Cerebellar nuclear complex (tissue), 1 donor: ENCODE data around the gene SLC25A13.

Experiments
- DNase-seq, 2 experiments: peaks; one replicate each; lab custom pipeline; 2025; lab: John Stamatoyannopoulos, UW

SLC25A13 gene

DNA sequence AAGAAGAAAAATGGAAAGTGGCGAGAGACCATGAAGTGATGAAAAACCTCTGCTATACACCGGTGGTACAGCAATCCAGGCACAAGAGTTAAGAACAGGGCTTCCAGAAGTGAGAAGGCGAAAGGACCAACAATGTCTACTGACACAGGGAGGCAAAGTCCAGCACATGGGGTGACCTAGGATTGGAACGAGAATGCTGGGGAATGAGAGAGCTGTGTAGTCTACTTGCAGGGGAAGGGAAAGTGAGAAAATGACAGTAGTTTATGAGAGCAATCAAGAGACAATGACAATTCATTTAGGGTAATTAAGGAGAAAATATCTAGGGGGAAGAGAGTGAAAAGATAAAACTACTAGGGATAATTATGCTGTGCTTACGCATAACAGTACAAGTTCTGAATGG lies 169.2 kb downstream of the SLC25A13 start:
- DNase-seq: no peak

DNA sequence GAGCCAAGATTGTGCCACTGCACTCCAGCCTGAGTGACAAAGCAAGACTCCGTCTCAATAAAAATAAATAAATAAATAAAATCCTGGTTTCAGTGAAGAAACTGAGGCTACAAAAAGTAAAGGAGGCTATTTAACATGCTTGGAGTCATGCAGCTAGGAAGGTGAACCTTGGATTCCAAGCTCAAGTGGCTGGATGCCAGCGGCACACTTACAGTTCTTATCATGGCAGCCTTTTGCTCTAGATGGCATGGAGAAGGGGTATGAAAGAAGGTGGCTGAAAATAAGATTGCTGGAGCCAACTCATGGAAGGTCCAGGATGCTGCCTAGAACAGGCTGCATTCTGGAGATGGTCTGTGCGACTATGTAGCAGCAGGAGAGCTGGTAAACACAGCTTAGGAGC lies 170.0 kb downstream of the SLC25A13 start:
- no peak for DNase-seq

DNA sequence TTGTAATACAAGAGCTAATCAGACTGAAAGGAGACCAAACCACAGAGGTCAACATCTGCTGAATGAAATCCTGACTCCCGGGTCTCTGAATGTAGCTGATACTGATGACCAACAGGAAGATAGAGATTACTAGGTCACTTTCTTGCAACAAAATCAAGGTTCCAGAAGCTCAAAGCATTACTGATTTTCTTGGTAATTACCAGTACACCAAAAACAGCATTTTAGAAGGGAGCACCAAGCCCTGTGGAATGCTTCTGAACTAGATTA lies 177.7 kb downstream of the SLC25A13 start:
- no peak for DNase-seq

DNA sequence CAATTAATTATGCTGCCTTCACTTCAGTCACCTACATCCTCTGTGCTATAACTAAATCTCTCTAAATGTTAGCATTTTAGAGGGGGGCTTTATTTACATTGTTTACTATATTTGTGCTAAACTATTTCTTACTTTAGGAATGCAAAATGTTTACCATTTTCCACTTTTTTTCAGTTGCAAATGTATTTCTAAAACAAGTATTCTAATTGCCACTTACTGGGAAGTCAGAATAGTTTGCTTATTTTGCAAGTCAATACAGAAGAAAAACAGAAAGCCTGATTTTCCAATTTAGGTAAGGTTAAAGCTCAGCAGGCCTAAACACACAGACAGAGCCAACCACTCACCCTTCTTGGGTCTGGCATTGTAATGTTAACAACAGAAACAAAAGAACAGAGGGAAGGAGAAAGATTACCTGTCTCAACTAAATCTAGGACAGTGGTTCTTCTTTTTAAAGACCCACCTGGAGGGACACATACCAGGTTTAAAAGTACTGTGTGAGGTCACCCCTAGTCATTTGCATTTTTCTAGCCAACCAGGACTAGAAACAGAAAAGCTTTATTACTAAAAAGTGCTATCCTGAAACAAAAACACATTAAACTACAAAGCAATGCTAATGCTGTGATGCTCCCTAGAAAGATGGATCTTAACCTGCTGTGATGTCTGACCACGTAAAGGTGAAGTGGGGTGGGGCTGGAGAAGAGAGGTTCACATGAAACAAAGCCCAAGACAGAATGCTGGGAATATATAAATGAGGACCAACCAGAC lies 178.2 kb downstream of the SLC25A13 start:
- DNase-seq: no peak

DNA sequence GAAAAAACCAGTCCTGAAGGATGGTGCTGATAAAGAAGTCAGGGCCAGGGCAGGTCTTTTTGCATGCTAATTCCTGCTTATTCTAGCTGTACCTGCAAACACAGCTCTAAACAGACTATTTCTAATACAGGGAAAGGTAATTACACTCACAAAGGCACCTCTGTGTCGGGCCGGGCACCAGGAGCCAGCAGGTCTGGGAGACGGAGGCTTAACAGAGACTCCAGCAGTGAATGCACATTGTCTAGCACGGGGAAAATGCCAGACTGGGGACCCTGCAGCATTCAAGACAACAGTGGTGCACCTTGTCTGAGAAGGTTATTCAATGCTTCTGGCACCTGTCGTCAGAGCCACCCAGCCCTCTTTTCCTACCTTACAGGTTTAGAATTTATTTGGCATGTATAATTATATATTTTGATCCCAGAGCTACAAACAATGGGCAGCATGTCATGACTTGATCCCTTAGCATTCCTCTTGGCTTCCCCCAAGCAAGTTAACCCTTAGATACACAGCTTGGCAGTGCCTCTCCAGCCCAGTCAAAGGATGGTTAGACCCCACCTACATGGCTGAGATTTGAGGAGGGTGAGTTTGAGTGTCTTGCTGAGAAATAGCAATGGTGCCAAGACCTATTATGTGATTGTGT lies 185.2 kb downstream of the SLC25A13 start:
- DNase-seq: no peak

DNA sequence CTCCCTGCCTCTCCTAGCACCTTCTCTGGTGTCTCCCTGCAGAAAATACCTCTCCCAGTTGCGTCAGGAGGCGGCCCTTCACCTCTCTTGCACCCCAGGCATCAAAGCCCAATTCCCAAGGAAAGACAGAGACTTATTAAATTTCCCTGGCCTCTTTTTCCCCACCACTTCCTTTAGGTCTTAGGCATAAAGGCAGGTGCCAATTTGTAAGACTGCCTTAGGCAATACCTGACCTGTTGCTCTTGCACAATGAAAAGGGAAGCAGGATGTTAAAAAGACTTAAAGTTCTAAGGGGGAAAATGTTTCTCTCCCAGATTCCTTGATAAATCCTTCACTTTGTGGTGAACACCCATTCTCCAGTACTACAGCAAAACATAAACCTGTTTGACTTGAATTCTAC lies 186.7 kb downstream of the SLC25A13 start:
- DNase-seq: no peak

DNA sequence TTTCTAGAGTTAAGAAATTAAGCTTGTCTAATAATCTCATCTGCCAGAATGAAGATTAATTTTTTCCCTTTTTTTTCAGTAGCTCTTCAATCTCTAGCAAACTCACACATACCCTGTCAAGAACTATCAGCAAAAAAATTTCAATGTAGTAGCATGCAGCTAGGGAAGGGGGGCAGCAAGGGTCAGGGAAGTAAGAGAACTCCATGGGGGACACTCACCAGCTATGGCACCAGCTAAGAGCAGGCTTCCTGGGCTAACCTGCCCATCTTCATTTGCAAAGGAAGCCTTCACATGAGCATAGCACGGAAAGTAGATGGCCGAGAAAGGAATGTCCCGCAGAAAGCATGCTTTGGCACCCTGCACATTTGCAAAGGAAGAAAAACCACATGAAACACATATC lies 190.4 kb downstream of the SLC25A13 start:
- DNase-seq: no peak

DNA sequence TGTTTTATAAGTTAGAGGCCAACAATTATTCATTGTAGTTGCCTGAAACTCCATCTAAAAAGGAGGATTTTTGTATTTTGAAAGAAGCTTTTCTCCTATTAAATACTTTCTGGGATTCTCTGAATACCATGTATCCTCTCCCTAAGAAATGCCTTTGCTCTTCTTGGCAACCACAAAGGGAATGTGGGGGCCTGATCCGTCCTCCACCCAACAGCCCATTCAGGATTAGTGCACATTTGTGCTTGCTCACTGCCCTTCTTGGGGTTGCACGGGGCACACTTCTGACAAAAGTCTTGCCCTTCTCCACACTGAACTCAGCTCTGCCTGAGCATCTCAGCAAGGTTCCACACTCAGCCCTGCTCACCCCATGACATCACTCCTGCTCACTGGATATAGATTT lies 194.2 kb downstream of the SLC25A13 start:
- DNase-seq: no peak

DNA sequence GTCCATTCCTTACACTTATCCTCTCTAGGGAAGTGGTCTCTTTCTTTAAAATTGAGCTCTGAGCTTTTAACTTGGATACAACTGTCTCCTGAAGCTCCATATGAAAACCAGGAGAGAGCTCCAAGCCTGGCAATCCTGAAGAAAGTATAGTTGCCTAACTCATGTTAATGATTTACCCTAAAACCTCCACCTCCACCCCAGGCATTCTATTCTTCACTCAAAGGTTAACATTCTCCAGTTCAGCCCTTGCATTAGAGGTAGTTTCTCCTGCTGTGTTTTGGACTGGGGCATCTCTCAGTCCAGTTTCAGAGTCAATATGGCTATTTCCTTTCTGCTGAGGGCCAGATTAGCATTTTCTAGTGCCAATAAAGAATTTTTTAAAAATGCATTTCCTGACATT lies 195.5 kb downstream of the SLC25A13 start:
- no peak for DNase-seq

DNA sequence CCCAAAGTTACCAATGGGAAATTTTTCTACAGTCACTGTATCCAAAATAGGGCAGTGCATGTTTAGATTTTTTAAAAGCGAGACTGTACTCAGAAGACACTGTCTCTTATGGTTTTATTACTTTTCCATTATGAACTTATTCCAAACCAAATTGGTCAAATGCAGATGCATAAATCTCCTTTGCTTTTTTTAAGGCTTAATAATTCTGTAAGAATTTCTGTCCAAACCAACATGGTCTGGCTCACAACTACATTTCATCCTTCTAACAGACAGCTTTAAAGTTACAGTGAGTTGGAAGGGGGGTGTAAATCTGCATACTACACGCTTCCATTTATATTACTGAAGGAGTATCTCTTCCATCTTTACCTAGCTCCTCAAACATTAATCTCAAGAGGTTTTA lies 199.2 kb downstream of the SLC25A13 start:
- DNase-seq: no peak

DNA sequence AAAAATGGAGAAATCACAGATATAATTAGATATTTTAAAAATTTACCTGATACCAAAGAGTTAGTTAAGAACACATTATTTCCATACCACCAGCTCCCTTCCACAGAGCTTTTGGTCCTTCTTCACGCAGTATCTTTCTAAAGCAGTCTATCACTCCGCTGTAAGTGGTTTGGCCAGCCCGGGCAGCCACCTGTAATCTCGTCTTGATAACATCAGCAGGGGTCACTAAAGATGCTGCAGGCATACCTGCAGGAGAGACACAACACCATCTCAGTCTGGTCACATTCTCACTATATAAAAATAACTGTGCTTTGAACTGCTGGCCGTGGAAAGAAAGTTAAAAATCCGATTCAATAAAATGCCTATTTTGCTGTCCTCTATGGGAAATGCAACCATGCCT lies 200.1 kb downstream of the SLC25A13 start:
- no peak for DNase-seq

DNA sequence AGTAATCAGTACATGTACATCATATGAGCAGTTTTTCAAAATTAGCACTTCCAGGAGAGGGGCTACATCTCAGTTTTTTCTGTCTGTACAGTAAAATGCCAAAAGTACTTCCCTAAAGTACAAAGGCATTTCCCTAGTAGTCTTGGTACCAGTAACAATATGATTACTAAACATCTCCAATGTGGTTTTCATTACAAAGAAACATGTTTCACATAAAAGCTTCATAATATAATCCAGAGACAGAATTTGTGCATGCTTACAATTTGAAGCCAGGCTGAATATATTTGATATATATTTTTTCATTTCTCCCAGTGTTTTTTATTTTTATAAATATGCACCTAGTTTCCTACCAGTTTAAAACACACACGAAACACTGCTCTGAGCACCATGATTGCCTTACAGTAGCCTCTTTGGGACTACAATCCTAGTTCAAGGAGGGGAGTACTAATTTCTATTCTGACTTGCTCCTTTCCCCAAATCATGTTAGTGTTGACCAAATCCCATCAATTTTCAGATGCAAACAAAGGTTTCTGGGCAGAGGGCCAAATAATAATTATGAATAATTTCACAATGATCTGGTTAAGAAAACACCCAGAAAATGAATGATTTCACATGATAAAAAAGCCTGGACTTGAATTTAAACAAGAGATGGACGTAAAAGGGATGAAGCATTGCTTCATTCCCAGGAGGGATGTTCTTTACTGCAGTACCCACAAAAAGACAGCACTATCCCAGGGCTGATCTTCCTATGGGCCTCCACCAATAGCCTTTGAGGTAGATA lies 201.3 kb downstream of the SLC25A13 start:
- DNase-seq: no peak

DNA sequence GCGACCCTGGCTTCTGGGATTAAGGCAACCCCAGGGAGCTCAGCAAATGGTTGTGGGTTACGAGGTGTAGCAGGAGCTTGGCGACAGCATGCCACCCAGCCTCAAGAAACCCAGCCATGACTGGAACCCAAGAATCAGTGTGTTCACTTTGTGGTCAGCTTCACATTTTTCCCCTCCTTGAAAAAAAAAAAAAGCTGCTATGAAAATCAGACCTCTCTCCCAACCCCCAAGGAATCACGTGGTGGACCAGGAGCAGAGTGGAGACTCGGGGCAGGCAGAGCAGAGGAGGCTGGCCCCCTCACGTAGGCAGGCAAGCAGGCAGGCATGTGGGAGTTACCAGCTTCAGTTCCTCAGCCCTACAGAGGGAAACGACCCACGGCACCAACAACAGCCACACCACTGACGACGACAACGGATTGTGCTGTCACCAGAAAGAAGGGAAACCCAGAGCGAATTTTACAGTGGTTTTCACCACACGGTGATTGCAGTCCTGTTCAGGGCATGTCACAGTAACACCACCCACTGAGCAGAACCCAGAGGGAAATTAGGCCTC lies 203.4 kb downstream of the SLC25A13 start:
- DNase-seq: no peak

DNA sequence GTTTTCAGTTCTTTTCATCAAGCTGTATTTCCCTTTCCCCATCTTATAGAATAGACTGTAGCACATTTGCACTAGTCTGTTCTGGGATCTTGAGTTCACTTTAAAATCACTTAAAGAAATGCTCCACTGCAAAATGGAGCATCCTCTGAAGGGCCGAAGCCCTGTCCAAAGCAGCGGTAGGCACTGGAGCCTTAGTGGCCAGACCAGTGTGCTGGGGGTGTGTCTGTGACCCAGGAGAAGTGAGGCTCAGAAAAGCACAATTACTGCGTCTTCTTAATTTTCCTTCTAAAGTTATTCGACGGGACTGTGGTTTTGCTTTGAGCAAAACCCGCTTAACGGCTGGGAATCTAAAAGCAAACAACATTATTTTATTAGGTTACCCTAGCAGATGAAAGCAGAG lies 205.7 kb downstream of the SLC25A13 start:
- no peak for DNase-seq

DNA sequence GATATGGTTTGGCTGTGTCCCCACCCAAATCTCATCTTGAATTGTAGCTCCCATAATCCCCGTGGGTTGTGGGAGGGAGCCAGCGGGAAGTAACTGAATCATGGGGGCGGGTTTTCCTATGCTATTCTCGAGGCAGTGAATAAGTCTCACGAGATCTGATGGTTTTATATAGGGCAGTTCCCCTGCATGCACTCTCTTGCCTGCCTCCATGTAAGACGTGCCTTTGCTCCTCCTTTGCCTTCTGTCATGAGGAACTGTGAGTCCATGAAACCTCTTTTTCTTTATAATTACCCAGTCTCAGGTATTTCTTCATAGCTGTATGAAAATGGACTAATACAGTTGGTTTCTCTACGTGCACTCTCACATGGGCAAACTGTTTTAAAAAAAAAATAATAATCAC lies 207.7 kb downstream of the SLC25A13 start:
- no peak for DNase-seq

DNA sequence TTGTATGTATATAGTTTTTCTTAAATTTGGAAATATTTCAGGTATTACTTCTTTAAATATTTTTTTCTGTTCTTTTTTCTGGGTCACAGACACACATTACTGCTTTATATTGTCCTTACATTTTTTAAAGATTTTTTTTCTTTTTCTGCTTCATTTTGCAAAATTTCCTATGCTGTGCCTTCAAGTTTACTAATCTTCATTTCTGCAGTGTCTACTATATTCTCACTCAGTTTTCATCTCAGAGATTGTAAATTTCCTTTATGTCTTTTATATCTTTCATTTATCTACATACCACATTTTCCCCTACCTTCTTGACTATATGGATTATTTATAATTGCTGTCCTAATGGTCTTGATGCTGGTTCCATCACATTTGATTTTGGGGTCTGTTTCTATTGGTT lies 210.5 kb downstream of the SLC25A13 start:
- no peak for DNase-seq

DNA sequence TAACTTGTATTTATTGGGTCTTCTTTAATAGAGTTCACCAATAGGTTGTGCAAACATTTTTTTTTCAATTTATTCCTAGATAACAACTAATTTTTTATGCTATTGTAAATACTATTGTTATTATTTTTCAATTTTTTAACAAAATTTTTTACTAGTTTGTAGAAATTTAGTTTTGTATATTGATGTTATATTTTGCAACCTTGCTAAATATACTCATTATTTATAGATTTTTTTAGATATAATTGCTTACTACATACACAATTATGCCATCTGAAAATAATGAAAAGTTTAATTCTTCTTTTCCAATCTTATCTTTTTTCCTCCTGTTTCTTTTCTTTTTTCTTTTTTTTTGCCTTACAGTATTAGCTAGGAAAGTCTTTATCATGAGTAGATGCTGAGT lies 216.9 kb downstream of the SLC25A13 start:
- no peak for DNase-seq

DNA sequence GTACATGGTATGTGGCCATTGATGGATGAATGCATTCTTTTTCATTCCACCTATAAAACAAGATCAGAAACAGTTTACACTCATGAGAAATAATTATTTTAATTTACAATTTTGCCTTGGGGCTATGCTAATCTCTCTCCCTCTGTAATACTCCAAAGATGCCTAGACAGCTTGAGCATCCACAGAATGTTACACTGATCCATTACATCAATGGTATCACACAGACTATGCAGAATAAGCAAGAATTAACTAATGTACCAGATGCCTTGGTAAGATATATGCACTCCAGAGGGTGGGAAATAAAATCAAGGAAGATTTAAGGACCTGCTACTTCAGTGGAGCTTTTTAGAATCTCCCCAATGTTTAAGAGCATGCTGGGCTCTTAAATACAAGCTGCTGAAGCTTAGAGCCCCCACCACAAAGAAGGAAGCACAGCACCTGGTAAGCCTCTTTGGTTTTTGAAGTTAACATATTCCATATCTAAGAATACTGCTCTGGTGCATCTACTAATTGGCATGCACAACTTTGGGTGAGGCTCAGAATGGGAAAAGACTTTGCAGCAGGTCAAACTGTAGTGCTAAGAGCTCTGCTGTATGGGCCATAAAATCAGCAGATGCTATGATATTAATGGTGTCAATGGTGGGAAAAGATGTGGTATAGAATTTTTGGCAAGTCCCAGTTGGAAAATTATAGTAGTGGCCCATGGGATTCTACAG lies 219.6 kb downstream of the SLC25A13 start:
- DNase-seq: no peak

DNA sequence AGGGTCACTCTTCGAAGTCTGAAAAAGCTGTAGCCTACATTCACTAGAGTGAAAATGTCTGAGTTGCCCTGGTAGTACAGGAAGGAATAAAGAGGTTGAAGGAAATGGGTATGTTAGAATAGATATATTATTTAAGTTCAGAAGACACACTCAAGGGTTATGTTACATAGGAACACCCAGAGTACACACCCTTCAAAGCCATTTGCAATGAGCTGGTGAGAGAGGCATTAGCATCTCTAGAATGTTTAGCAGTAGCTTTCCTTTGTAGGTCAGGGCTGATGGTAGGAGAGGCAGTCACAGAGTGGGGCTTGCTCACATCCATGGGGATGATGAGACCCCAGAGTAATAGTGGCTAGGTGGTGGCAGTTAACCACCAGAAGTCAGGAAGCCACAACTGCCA lies 221.2 kb downstream of the SLC25A13 start:
- no peak for DNase-seq

DNA sequence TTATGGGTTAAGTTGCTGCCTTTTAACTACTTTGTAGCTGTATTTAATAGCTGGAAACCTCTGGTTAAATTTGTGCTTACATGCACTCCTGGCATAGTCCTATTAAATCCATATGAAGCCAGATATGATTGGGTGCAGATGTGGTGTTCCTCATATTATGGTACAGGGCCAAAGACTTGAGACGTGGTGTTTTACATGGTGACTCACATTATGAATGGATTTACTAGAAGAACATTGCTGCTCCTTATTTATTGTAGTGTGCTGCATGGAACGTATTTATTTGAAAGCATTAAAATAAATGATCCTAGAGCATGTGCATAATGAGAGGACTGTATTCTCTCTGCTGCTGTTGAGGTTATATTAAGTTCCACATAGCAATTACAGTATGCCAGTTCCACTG lies 224.1 kb downstream of the SLC25A13 start:
- DNase-seq: no peak

DNA sequence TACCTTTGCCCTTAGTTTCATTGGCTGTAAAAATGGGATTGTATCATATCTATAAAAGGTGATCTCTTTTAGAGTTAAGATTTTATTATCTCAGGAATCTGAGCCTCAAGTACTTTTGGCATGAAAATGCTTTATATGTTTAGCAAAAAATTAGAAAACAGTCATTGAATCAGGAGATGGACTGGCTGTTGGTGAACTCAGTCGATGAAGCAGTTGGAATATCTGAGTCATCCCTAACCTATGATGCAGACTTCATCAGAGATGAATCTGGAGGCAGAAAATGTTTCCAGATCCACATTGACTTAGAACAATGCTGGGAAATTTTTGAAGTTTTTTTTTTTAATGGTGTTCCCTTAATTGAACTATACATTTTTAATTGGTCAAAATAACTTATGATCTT lies 228.5 kb downstream of the SLC25A13 start:
- no peak for DNase-seq

DNA sequence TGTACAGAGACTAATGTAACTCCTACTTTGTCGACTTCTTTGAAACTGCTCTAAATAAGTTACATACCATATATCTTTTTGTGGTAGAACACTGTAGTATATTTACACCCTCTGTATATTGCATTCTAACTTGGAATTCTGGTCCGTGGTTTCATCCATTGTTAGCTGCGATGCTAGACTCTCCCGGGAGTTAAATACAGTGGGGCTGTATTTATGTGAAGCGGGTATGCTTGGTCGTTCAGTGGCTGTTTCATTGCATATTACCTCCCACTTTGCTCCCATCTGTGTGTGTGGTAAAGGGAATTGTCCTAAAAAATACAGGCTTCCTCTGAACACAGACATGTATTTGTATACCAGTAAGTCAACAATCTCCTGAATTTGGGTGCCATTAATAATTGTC lies 231.1 kb downstream of the SLC25A13 start:
- no peak for DNase-seq

DNA sequence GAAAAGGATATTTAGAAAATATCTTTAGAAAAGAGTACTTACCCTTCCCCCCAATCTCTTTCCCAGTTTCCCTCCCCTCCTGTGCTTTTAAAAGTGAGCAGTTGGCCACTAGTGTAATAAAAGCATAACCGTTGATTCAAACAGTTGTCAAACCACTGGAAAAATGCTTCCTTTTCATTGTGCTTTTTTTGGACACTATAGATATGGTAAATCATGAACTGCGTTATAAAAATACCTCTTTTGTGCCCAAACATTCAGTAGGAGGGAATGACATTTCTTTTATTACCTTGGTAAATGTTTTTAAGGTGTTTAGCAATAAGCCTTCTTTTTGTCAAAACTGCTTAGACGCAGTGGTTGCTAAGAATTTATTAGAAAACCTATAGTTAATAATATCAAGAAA lies 232.4 kb downstream of the SLC25A13 start:
- no peak for DNase-seq
